HG03378 (cell line): Measurements from ENCODE around the gene TMPRSS3.

Experiments used
- ATAC-seq: cut with Tn5 transposase; IDR thresholded peaks from one replicate; pipeline ENCODE4 v1.9.1; 2021; ENCODE audit warnings: mild to moderate bottlenecking, moderate library complexity; ENCODE audit not compliant: unreplicated experiment

TMPRSS3 gene

DNA sequence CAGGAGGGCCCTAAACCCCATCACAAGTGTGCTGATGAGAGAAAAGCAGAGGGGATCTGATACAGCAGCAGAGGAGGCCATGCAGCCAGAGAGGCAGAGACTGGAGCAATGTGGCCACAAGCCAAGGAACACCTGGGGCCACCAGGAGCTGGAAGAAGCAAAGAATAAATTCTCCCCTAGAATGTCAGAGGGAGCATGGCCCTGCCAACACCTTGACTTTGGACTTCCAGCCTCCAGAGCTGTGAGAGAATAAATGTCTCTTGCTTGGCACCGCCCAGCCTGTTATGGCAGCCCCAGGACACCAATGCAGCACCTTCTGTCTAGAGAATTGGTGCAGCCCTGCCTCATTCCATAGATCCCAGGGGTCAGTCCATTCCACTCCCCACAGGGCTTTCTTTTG, 33.2 kb upstream of the TMPRSS3 start:
- ATAC-seq: no peak

DNA sequence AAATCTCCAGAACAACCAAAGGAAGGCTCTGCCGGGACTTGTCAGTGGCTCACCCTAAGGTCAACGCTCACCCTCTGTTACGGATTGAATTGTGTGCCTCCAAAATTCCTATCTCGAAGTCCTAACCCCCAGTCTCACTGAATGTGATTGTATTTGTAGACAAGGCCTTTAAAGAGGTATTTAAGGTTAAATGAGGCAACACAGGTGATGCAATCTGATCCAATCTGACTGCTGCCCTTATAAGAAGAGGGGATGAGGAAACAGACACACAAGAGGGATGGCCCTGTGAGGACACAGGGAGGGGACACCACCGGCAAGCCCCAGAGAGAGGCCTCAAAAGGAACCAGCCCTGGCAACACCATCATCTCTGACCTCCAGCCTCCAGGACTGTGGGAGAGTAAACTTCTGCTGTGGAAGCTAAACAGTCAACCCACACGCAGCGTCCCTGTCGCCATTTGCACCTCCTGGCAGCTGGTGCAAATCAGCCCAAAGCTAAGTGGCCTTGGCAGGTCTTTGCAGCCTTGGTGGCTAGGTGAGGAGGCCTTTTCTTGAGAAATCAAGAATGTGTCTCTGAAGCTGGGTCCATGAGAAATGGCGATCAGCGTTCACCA, 32.1 kb upstream of the TMPRSS3 start:
- no peak for ATAC-seq

DNA sequence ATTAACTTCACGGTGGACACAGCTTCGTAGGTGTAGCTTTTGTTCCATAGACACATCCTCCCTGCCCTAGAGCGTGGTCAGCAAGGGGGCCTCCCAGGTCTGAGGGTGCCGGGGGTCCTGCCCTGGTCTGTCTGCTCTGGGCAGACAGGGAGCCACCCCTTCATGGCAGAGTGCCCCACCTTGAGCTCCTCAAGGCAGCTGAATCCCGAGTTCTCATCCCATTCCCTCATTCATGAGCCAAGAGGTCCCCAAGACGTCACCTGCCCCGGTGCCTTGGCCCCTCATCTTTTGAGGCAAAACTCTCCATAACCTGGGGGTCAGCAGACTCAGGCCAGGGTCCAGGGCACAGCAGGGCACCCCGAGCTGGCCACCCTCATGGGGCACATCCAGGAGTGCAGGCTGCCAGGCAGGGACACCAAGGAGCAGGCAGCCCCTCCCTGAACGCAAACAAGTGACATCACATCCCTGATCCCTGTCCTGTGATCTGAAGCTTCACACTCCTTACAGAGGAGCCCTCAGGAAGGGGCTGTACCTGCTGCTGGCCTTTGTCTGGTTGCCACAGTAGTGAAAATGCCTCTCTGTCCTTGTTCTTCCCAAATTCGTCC, 31.1 kb upstream of the TMPRSS3 start:
- no peak for ATAC-seq

DNA sequence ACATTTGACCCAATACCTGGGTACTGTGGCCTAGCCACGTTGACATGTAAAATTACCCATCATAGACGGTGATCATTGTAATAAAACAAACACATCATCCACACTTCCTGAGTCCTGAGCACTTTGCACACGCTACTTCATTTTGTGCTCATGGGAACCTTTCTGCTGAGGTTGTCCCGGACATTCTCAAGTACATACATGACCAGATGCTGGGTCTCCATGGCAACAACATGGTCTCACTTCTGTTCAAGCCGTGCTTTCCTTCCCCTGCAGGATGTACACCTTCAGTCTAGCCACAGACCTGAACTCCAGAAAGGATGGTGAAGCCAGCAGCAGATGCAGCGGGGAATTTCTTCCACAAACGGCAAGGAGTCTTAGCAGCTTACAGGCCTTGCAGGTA, 30.6 kb upstream of the TMPRSS3 start:
- ATAC-seq: no peak

DNA sequence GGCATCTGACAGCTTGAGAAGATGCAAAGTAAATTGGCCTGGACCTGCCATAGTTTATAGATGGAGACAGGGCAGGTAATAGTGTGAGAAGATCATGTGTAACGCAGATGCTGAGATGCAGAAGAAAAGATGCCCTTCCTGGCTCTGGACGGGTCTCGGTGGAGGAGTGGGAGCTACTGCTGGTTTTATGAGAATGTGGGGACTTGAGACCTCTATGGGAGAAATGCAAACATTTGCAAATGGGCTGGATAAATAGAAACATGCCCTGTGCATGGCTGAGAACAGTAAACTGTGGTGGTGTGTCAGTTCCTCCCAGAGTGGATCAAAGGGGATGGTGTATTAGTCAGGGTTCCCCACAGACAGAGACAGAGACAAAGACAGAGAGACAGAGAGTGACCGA, 29.7 kb upstream of the TMPRSS3 start:
- ATAC-seq: peak; percentile 21

DNA sequence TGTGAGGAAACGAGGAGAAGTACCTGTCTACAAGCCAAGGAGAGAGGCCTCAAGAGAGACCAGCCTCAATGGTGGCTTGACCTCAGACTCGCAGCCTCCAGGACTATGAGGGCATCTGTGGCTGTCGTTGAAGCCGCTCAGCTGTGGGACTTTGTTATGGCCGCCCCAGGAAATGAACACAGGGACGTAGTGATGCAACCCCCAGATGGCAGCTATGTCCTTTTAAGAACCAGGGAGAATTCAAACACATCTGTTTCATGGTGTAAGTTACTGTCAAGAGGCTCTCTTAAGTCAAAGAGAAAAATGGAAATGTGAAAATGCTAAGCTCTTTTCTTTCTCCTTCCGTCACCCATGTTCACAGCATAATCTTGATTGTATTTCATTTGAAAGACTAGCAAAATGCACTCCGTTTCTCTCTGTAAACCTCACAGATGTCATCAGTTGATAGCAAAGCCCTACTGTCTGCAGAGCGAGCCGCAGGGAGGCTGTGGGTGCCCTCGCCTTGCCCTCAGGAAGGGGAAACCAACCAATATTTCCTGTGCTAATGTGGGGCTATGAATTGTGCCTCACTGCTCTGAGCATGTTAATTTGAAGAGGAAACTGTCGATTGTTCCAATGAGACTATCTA, 29.2 kb upstream of the TMPRSS3 start:
- peak; percentile 35 for ATAC-seq

DNA sequence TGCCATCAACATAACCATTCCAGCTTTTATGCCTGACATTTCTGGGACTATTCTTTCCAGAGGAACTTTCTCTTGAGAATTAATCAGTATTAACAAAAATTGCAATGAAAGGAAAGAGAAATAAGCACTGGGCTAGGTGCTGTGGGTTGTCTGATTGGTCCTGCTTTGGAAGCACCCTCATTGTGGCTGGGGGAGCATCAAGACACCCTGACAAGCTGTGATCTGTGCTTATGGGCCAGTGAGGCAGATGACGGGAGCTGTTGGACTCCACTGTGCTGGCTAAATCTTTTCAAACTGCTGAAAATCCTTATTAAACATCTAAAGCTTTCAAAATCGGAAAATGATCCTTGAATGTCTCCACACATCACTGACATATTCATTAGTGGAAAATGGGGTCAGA, 27.8 kb upstream of the TMPRSS3 start:
- ATAC-seq: no peak

DNA sequence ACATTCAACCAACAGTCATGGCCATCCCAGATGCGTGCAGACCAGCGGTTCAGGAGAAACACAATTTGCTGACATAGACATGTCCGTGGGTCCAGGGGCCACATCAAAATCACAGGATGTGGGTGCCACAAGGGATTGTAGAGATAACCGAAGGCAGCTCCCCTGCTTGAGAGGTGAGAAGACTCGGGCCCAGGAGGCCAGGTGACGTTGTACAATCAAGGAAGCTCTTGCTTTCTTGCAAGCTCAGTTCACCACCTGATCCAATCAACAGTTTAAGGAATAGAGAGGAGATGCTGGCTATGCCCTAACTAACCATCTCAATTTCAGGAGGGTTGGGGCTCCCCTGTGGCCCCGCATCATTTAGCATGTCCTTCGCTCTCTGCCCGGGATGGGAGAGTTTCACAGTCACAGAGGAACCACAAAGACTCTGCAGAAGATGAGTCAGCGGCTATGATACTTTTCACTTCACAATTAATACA, 27.4 kb upstream of the TMPRSS3 start:
- peak; percentile 78 for ATAC-seq

DNA sequence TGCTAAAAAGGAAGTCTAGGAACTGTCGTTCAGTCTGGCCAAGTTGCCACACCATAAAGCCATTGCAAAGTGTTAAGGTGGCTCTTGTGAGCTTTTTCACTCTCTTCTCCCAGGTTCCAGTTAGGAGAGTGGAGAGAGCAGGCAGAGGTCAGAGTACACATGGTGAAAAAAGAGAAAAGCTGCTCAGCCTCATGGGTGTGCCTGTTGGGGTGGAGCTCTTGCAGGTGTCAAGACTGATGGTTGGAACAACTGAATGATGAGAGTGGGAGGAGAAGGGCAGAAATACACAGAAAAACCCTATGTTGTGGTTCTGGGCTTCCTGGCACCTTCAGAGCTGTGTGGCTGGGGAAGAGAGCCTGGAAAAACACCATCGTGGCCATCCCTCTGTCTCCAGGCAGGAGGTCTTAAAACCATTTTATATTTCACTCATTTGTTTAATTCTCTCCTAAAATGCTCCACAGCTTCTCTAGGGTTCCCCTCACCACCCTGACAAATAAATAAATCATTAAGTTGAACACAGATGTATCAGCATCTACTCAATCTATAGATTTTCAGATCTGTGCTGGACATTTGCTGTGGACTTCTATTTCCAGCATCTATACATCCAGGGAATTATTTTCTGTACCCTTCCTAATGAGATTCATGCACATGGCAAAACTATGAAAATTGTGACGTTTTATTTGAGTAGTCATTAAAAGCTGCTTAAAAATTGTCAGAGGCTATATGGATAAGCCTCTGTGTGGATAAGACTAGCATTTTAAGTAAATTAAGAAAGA, 25.4 kb upstream of the TMPRSS3 start:
- ATAC-seq: no peak

DNA sequence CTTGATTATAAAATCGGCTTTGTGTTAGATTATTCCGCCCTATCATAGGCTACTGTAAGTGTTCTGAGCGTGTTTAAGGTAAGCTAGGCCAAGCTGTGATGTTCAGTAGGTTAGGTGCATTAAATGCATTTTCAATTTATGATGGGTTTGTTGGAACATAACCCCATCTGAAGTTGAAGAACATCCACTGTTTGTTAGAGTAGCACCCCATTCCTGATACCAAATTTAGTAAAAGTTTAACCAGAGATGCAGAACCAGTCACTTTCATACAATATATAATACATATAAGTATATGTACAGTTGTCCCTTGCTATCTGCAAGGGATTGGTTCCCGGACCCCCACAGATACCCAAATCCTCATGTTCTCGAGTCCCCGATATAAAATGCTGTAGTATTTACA, 24.0 kb upstream of the TMPRSS3 start:
- ATAC-seq: no peak

DNA sequence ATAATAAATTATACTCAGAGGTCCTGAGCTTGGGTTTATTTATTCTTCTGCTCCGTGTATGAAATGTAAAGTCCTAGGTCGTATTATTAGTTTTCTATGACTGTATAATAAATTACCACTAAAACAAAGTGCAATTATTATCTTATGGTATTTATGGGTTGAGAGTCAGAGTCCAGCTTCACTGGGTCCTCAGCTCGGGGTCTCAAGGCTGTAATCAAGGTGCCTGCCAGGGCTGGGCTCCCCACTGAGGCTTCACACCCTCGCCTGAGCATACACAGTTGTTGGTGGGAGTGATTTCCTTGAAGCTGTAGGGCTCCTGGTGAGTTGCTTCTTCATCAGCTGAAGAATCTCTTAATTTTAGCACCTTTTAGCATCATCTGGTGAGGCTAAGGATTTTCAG, 23.0 kb upstream of the TMPRSS3 start:
- ATAC-seq: no peak

DNA sequence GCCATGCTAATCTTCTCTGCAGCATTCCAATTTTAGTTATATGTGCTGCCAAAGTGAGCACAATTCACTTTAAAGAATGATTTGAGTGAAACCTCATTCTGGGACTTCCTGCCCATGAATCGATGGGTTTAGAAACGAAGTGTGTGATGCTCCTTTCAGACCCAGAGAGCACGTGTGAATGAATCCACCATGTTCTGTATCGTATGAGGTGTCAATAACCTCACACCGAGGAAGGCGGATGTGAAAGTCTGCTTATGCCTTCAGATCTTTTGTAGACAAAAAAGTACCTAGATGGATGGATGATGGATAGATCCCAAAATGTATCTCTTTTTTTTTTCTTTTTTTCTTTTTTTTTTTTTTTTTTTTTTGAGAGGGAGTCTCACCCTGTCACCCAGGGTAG, 21.7 kb upstream of the TMPRSS3 start:
- no peak for ATAC-seq

DNA sequence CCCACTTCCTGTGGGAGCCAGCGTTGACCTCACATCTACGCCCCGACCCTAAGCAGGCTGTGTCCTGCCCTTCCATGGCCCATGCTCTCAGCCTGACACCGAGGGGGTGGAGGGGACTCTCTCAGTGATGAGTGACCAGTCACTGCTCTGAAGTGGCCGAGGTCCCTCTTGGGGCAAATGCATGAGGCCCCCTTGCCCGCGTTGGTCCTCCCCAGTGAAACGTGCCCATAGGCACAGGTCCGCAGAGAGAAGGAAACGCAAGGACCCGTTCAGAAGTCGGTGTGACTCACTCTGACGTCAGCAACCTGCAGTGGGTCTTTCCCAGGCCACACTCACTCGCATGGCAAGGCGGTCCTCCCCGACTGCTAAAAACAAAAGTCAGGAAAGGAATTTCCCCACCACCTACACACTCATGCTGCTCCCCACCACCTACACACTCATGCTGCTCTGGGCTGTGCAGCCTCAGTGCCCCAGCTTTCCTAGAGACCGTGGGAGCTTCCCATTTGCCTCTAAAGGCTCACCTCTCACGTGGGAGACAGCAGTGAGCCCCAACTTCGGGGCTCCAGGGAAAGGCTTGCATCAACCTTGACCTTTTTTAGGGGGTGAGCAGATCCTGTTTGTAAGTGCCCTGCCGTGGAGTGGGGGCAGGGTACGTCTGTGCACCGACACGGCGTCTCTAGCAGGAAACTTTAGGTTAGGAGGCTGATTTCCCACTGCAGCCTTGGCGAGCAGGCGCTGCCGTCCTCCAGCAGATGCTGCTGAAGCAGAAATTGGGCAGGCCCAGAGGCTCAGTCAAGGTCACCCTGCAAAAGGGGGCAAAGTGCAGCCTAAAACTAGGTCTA, 19.3 kb upstream of the TMPRSS3 start:
- peak; percentile 83 for ATAC-seq

DNA sequence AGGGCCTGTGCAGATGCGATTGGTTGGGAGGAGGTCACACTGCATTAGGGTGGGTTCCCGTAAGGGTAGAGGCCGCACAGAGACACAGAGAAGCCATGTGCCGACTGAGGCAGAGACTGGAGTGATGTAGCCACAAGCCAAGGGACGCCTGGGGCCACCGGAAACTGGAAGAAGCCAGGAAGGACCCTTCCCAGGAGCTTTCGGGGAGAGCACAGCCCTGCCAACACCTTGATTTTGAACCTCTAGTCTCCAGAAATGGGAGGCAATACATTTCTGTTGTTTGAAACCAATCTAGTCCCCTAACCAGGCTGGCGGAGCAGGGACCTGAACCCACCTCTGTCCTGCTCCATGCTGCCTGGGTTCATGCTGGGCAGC, 18.7 kb upstream of the TMPRSS3 start:
- no peak for ATAC-seq

DNA sequence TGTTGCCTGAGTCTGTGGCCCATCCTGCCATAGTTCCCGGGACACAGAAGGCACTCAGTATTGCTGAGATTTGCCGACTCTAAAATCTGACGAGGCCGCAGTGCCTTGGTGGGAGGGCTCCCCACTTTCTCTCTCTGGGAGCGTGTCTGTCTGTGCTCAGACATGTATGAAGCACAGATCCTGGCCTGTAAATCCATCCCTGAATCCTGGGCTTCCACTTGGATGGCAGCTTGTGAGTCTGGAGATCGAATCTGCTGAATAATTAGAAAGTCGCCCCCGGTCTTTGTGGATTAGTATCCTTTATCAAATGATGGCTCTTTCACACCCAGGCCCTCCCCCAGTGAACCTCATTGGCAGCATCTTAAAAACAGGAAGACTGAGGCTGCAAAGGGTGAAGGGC, 18.2 kb upstream of the TMPRSS3 start:
- no peak for ATAC-seq

DNA sequence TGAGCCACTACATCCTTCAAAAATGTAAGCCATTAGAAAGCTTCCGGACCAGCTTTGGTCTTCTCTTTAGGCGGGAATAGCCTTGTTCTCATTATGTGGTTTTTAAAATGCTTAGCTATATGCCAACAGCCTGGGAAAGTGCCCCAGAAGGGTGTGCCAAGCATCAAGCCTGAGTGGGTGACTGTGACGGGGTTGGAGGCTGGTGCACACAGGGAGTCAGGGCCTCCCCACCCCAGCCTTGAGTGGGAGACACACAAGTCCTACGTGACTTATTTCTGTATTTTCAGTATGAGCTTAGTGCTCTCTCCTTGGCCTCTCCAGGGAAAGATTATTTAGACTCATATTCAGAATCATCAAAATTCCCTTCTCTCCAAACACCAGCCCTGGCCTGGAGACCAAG, 17.6 kb upstream of the TMPRSS3 start:
- ATAC-seq: no peak

DNA sequence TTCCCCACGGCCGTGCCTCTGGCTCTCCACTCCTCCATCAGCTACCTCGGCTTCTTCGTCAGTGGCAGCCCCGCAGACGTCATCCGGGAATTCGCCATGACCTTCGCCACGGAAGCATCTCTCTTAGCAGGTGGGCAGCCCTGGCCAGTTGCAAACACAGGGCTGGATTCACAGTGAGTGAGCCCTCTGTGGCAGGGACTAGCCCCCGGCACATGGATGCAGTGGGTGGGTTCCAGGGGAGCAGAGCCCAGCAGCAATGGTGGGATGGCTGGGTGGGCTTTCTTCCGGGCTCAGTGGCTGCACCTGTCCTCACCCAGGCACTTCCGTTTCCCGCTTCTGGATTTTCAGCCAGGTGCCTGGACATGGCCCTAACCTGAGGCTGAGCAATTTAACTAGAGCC, 17.2 kb upstream of the TMPRSS3 start:
- no peak for ATAC-seq

DNA sequence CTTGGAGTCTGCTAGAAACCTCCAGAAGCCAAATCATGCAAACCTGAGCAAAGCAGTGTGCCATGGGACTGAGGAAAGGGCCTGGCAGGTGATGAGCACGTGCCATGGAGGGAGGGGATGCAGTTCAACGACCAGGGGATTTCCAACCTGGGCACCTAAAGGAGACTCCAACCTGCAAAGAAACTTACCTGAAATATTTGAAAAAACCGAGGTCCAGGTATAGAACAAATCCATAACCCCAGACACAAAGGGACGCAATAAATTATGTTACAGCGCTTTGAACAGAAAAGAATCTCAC, 16.7 kb upstream of the TMPRSS3 start:
- no peak for ATAC-seq

DNA sequence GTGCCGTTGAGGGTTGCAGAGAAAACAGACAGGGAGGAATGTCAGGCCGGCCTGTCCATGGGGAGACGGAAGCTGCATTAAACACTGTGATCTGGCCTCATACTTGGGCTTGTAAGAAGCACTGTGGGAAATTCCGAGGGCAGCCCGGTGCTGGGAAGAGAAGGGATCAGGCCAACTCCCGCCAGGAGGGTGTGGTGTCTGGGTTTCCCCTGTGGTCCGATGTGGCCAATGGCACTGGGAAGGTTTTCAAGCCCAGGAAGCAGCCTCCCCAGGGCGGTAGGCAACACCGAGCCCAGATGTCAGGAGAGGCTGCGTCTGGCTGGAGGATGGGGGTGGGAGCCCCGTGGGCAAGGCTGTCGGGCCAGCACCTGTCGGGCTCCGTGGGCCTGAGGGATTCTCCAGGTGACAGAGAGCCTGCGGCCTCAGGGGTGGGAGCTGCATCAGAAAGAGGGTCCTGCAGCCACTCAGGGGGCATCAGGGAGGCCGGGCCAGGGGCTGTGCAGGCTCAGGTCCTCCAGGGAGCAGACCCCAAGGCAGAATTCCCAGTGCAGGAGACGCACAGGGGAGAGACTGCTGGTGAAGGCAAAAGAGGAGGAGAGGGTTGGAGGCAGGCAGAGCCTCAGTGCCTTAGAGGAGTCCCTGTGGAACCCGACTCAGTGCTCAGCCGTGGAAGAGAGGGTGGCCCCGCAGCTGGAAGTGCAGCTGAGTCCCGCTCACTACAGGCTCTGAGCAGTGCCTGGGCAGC, 16.2 kb upstream of the TMPRSS3 start:
- ATAC-seq: no peak

DNA sequence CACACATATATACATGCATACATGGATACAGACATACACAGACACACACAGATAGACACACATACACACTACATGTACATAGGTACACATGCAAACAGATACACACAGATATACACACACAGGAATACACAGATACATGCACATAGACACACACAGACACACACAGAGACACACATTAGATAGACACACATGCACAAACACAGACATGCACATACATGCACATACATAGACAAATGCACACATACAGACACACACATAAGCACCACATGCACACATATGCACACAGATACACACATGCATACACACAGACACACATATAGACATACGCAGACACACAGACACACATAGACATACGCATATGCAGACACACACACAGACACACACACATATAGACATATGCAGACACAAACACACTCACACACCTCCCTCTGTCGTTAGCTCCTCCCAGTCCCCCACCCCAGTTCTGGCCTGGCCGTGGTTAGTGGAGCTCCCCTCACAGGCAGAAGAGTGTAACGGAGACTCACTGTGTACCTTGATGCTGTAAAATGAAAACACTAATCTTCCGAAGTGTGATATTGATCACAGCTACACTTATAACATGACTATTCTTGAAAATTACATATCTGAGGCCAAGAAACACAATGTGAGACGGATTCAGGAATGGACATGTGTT, 15.5 kb upstream of the TMPRSS3 start:
- ATAC-seq: no peak
